ENCODE measurements around the gene PROC. TPM values are rescaled to one million over a fixed set of nuclear protein-coding genes. Genes with fewer than 3 reads are reported as not detected.

Gene PROC
- polyA plus RNA-seq, 2 donors = 0.19 to 0.20 TPM

GRCh38 chr2:127382831-127383230, 35.4 kb upstream of the PROC start:
- Histone ChIP-seq H3K27ac (ENCODE audit: low read depth in 2 of 2, low read length in 1 of 2) (no peak overlapping the region), H3K27me3 (ENCODE audit: control insufficient read depth in 1 of 2, insufficient read depth in 2 of 2, low read length in 2 of 2) (no peaks in the 10 kb centered on the region), H3K4me3 (ENCODE audit: low read depth in 1 of 2, low read length in 2 of 2) (no peak overlapping the region), H3K4me1 (ENCODE audit: control insufficient read depth in 2 of 2, insufficient read depth in 2 of 2, low read length in 1 of 2) (no peaks in the 10 kb centered on the region), H3K9me3 (ENCODE audit: control insufficient read depth in 2 of 2, insufficient read depth in 1 of 2, low read depth in 1 of 2, low read length in 1 of 2) (no peaks in the 10 kb centered on the region), H3K36me3 (ENCODE audit: control insufficient read depth in 2 of 2, insufficient read depth in 2 of 2, low read length in 1 of 2) (no peaks in the 10 kb centered on the region)
- 75 to 83% methylated on average over 3 of the region's 3 CpGs for WGBS, 2 donors

GRCh38 chr2:127384529-127384928, 33.7 kb upstream of the PROC start:
- Histone ChIP-seq H3K4me1 (ENCODE audit: control insufficient read depth in 2 of 2, insufficient read depth in 2 of 2, low read length in 1 of 2) (peaks cover 0 to 4% of the 10 kb centered on the region in 2 donors), H3K36me3 (ENCODE audit: control insufficient read depth in 2 of 2, insufficient read depth in 2 of 2, low read length in 1 of 2) (no peaks in the 10 kb centered on the region), H3K9me3 (ENCODE audit: control insufficient read depth in 2 of 2, insufficient read depth in 1 of 2, low read depth in 1 of 2, low read length in 1 of 2) (no peaks in the 10 kb centered on the region), H3K27ac (ENCODE audit: low read depth in 2 of 2, low read length in 1 of 2) (no peak overlapping the region), H3K4me3 (ENCODE audit: low read depth in 1 of 2, low read length in 2 of 2) (no peak overlapping the region), H3K27me3 (ENCODE audit: control insufficient read depth in 1 of 2, insufficient read depth in 2 of 2, low read length in 2 of 2) (no peaks in the 10 kb centered on the region)
- WGBS, 2 donors = 91 to 95% methylated on average over 6 of the region's 6 CpGs

GRCh38 chr2:127386246-127386645, 32.0 kb upstream of the PROC start:
- H3K9me3 ChIP-seq (ENCODE audit: control insufficient read depth in 2 of 2, insufficient read depth in 1 of 2, low read depth in 1 of 2, low read length in 1 of 2) = no peaks in the 10 kb centered on the region
- no peaks in the 10 kb centered on the region for H3K36me3 ChIP-seq (ENCODE audit: control insufficient read depth in 2 of 2, insufficient read depth in 2 of 2, low read length in 1 of 2)
- H3K27ac ChIP-seq (ENCODE audit: low read depth in 2 of 2, low read length in 1 of 2) = no peak overlapping the region
- no peaks in the 10 kb centered on the region for H3K27me3 ChIP-seq (ENCODE audit: control insufficient read depth in 1 of 2, insufficient read depth in 2 of 2, low read length in 2 of 2)
- WGBS, 2 donors = 45 to 50% methylated on average over 4 of the region's 4 CpGs
- no peak overlapping the region for H3K4me3 ChIP-seq (ENCODE audit: low read depth in 1 of 2, low read length in 2 of 2)
- H3K4me1 ChIP-seq (ENCODE audit: control insufficient read depth in 2 of 2, insufficient read depth in 2 of 2, low read length in 1 of 2) = peaks cover 0 to 4% of the 10 kb centered on the region in 2 donors

GRCh38 chr2:127386764-127387654, 31.2 kb upstream of the PROC start:
- Histone ChIP-seq H3K4me3 (ENCODE audit: low read depth in 1 of 2, low read length in 2 of 2) (peak overlapping the region; percentile 58 to 97), H3K27me3 (ENCODE audit: control insufficient read depth in 1 of 2, insufficient read depth in 2 of 2, low read length in 2 of 2) (no peaks in the 10 kb centered on the region), H3K27ac (ENCODE audit: low read depth in 2 of 2, low read length in 1 of 2) (peak overlapping the region; percentile 100), H3K4me1 (ENCODE audit: control insufficient read depth in 2 of 2, insufficient read depth in 2 of 2, low read length in 1 of 2) (peaks cover 0 to 4% of the 10 kb centered on the region in 2 donors), H3K36me3 (ENCODE audit: control insufficient read depth in 2 of 2, insufficient read depth in 2 of 2, low read length in 1 of 2) (no peaks in the 10 kb centered on the region), H3K9me3 (ENCODE audit: control insufficient read depth in 2 of 2, insufficient read depth in 1 of 2, low read depth in 1 of 2, low read length in 1 of 2) (no peaks in the 10 kb centered on the region)
- 1% methylated on average over 31 to 58 of the region's 58 CpGs for WGBS, 2 donors

- no peaks in the 10 kb centered on the region for H3K36me3 ChIP-seq (ENCODE audit: control insufficient read depth in 2 of 2, insufficient read depth in 2 of 2, low read length in 1 of 2)
- peak within 1 kb of the TSS; percentile 58 to 97 for H3K4me3 ChIP-seq (ENCODE audit: low read depth in 1 of 2, low read length in 2 of 2)
- H3K27ac ChIP-seq (ENCODE audit: low read depth in 2 of 2, low read length in 1 of 2) = peak within 1 kb of the TSS; percentile 100
- H3K9me3 ChIP-seq (ENCODE audit: control insufficient read depth in 2 of 2, insufficient read depth in 1 of 2, low read depth in 1 of 2, low read length in 1 of 2) = no peaks in the 10 kb centered on the region
- H3K4me1 ChIP-seq (ENCODE audit: control insufficient read depth in 2 of 2, insufficient read depth in 2 of 2, low read length in 1 of 2) = peaks cover 0 to 4% of the 10 kb centered on the region in 2 donors
- WGBS, 2 donors = 0% methylated on average over 62 to 100 of the region's 100 CpGs
- H3K27me3 ChIP-seq (ENCODE audit: control insufficient read depth in 1 of 2, insufficient read depth in 2 of 2, low read length in 2 of 2) = no peaks in the 10 kb centered on the region
Observed at GRCh38 chr2:127387655-127388422, 30.4 kb upstream of the PROC start, which contains the start of gene MAP3K2. MAP3K2 (minus strand) TSS chr2:127387975; CDS start chr2:127343129, 44,846 bp downstream.

GRCh38 chr2:127388423-127389164, 29.6 kb upstream of the PROC start:
- no peaks in the 10 kb centered on the region for H3K36me3 ChIP-seq (ENCODE audit: control insufficient read depth in 2 of 2, insufficient read depth in 2 of 2, low read length in 1 of 2)
- H3K4me3 ChIP-seq (ENCODE audit: low read depth in 1 of 2, low read length in 2 of 2) = peak overlapping the region; percentile 43 to 52
- peaks cover 0 to 4% of the 10 kb centered on the region in 2 donors for H3K4me1 ChIP-seq (ENCODE audit: control insufficient read depth in 2 of 2, insufficient read depth in 2 of 2, low read length in 1 of 2)
- 37 to 45% methylated on average over 8 of the region's 8 CpGs for WGBS, 2 donors
- H3K9me3 ChIP-seq (ENCODE audit: control insufficient read depth in 2 of 2, insufficient read depth in 1 of 2, low read depth in 1 of 2, low read length in 1 of 2) = no peaks in the 10 kb centered on the region
- H3K27ac ChIP-seq (ENCODE audit: low read depth in 2 of 2, low read length in 1 of 2) = peak overlapping the region; percentile 96 to 100
- H3K27me3 ChIP-seq (ENCODE audit: control insufficient read depth in 1 of 2, insufficient read depth in 2 of 2, low read length in 2 of 2) = no peaks in the 10 kb centered on the region

GRCh38 chr2:127389778-127390435, 28.3 kb upstream of the PROC start:
- Histone ChIP-seq H3K27me3 (ENCODE audit: control insufficient read depth in 1 of 2, insufficient read depth in 2 of 2, low read length in 2 of 2) (no peaks in the 10 kb centered on the region), H3K4me3 (ENCODE audit: low read depth in 1 of 2, low read length in 2 of 2) (no peak overlapping the region), H3K27ac (ENCODE audit: low read depth in 2 of 2, low read length in 1 of 2) (peak overlapping the region in 1 of 2 donors; percentile 3), H3K9me3 (ENCODE audit: control insufficient read depth in 2 of 2, insufficient read depth in 1 of 2, low read depth in 1 of 2, low read length in 1 of 2) (no peaks in the 10 kb centered on the region), H3K4me1 (ENCODE audit: control insufficient read depth in 2 of 2, insufficient read depth in 2 of 2, low read length in 1 of 2) (peaks cover 0 to 4% of the 10 kb centered on the region in 2 donors), H3K36me3 (ENCODE audit: control insufficient read depth in 2 of 2, insufficient read depth in 2 of 2, low read length in 1 of 2) (no peaks in the 10 kb centered on the region)
- WGBS, 2 donors = 82 to 84% methylated on average over 5 of the region's 5 CpGs

GRCh38 chr2:127392133-127392827, 25.9 kb upstream of the PROC start:
- H3K9me3 ChIP-seq (ENCODE audit: control insufficient read depth in 2 of 2, insufficient read depth in 1 of 2, low read depth in 1 of 2, low read length in 1 of 2) = no peaks in the 10 kb centered on the region
- no peaks in the 10 kb centered on the region for H3K27me3 ChIP-seq (ENCODE audit: control insufficient read depth in 1 of 2, insufficient read depth in 2 of 2, low read length in 2 of 2)
- H3K4me1 ChIP-seq (ENCODE audit: control insufficient read depth in 2 of 2, insufficient read depth in 2 of 2, low read length in 1 of 2) = peaks cover 0 to 4% of the 10 kb centered on the region in 2 donors
- 80 to 92% methylated on average over 2 of the region's 2 CpGs for WGBS, 2 donors
- no peaks in the 10 kb centered on the region for H3K36me3 ChIP-seq (ENCODE audit: control insufficient read depth in 2 of 2, insufficient read depth in 2 of 2, low read length in 1 of 2)
- H3K27ac ChIP-seq (ENCODE audit: low read depth in 2 of 2, low read length in 1 of 2) = no peak overlapping the region
- H3K4me3 ChIP-seq (ENCODE audit: low read depth in 1 of 2, low read length in 2 of 2) = no peak overlapping the region
